H9 (cell line): ENCODE results near the gene NEGR1. TPM values are rescaled to one million over a fixed set of nuclear protein-coding genes. Genes with fewer than 3 reads are reported as not detected.

ENCODE experiments used
- DNase-seq: peaks from one replicate; pipeline ENCODE4 v3.0.0-alpha.2; 2017
- H2AFZ ChIP-seq: one replicate; pipeline ENCODE4 v1.6.1; 2013; ENCODE audit warnings: mild to moderate bottlenecking, low read length, control low read depth, moderate library complexity
- H2AK5ac ChIP-seq: 2 replicates; pipeline ENCODE4 v1.6.1; 2013; ENCODE audit warnings: low read length, control low read depth, mixed read lengths; ENCODE audit not compliant: insufficient read length
- H2BK120ac ChIP-seq: one replicate; pipeline ENCODE4 v1.6.1; 2013; ENCODE audit warnings: low read depth, mild to moderate bottlenecking, low read length, control low read depth, inconsistent platforms; ENCODE audit not compliant: poor library complexity, severe bottlenecking
- H2BK12ac ChIP-seq: 2 replicates; pipeline ENCODE4 v1.6.1; 2013; ENCODE audit warnings: low read length, control low read depth, mixed read lengths, low read depth; ENCODE audit not compliant: insufficient read length
- H2BK15ac ChIP-seq: 2 replicates; pipeline ENCODE4 v1.6.1; 2013; ENCODE audit warnings: low read depth, low read length, control low read depth
- H2BK20ac ChIP-seq: one replicate; pipeline ENCODE4 v1.6.1; 2013; ENCODE audit warnings: low read depth, mild to moderate bottlenecking, low read length, control low read depth, inconsistent platforms; ENCODE audit not compliant: poor library complexity, severe bottlenecking
- H2BK5ac ChIP-seq: 2 replicates; pipeline ENCODE4 v1.6.1; 2013; ENCODE audit warnings: low read length, control low read depth, mixed read lengths; ENCODE audit not compliant: insufficient read length
- H3K14ac ChIP-seq: 2 replicates; pipeline ENCODE4 v1.6.1; 2013; ENCODE audit warnings: low read length, control low read depth; ENCODE audit not compliant: insufficient read depth
- H3K18ac ChIP-seq: 2 replicates; pipeline ENCODE4 v1.6.1; 2013; ENCODE audit warnings: low read depth, mild to moderate bottlenecking, mixed read lengths, low read length, control low read depth; ENCODE audit not compliant: insufficient read length
- H3K23ac ChIP-seq: 2 replicates; pipeline ENCODE4 v1.6.1; 2013; ENCODE audit warnings: low read length, control low read depth, mixed read lengths, low read depth; ENCODE audit not compliant: insufficient read length
- H3K23me2 ChIP-seq: 2 replicates; pipeline ENCODE4 v1.6.1; 2013; ENCODE audit warnings: low read depth, mild to moderate bottlenecking, mixed read lengths, low read length, control low read depth; ENCODE audit not compliant: insufficient read length, poor library complexity, severe bottlenecking
- H3K27ac ChIP-seq: 2 replicates; pipeline ENCODE4 v1.5.1; 2013; ENCODE audit warnings: low read length, control low read depth, mixed read lengths, low read depth; ENCODE audit not compliant: insufficient read length
- H3K27me3 ChIP-seq: 2 replicates; pipeline ENCODE4 v1.6.1; 2013; ENCODE audit warnings: low read length, control low read depth, inconsistent platforms; ENCODE audit not compliant: insufficient read depth
- H3K4ac ChIP-seq: 2 replicates; pipeline ENCODE4 v1.6.1; 2013; ENCODE audit warnings: low read depth, mild to moderate bottlenecking, control low read depth, inconsistent platforms, low read length, moderate library complexity
- H3K4me1 ChIP-seq: 2 replicates; pipeline ENCODE4 v1.6.1; 2013; ENCODE audit warnings: low read length, control low read depth, inconsistent platforms; ENCODE audit not compliant: insufficient read depth
- H3K4me2 ChIP-seq: 2 replicates; pipeline ENCODE4 v1.6.1; 2013; ENCODE audit warnings: low read length, control low read depth, mixed read lengths; ENCODE audit not compliant: insufficient read length, insufficient read depth
- H3K56ac ChIP-seq: 2 replicates; pipeline ENCODE4 v1.6.1; 2013; ENCODE audit warnings: low read depth, mild to moderate bottlenecking, mixed read lengths, low read length, control low read depth; ENCODE audit not compliant: insufficient read length
- H3K79me1 ChIP-seq: 2 replicates; pipeline ENCODE4 v1.6.1; 2013; ENCODE audit warnings: low read depth, mild to moderate bottlenecking, moderate library complexity, low read length, control low read depth, inconsistent platforms; ENCODE audit not compliant: insufficient read depth, poor library complexity, severe bottlenecking
- H3K79me2 ChIP-seq: 2 replicates; pipeline ENCODE4 v1.6.1; 2013; ENCODE audit warnings: low read length, control low read depth, inconsistent platforms; ENCODE audit not compliant: insufficient read depth
- H3K9ac ChIP-seq: 2 replicates; pipeline ENCODE4 v1.6.1; 2013; ENCODE audit warnings: low read length, control low read depth, mixed read lengths; ENCODE audit not compliant: insufficient read length; ENCODE audit errors: extremely low read depth
- H3K9me3 ChIP-seq: one replicate; pipeline ENCODE4 v1.6.1; 2013; ENCODE audit warnings: low read depth, low read length, inconsistent platforms; ENCODE audit not compliant: control insufficient read depth
- H3T11ph ChIP-seq: one replicate; pipeline ENCODE4 v1.6.1; 2013; ENCODE audit warnings: mild to moderate bottlenecking, low read length, control low read depth, inconsistent platforms
- H4K20me1 ChIP-seq: one replicate; pipeline ENCODE4 v1.6.1; 2013; ENCODE audit not compliant: control insufficient read depth, insufficient read length, insufficient read depth
- H4K5ac ChIP-seq: 2 replicates; pipeline ENCODE4 v1.6.1; 2013; ENCODE audit warnings: low read depth, mild to moderate bottlenecking, mixed read lengths, low read length, control low read depth; ENCODE audit not compliant: insufficient read length
- H4K8ac ChIP-seq: replicated peaks from 2 replicates; pipeline ENCODE4 v1.6.1; 2013; ENCODE audit warnings: low read length, control low read depth, mixed read lengths, low read depth; ENCODE audit not compliant: insufficient read length
- H4K91ac ChIP-seq: 2 replicates; pipeline ENCODE4 v1.6.1; 2013; ENCODE audit warnings: low read depth, mild to moderate bottlenecking, moderate library complexity, mixed read lengths, low read length, control low read depth; ENCODE audit not compliant: insufficient read length
- H3K27ac Mint-ChIP-seq, 3 experiments: 2 replicates in 2 of 3; 3 replicates in 1 of 3; pipeline ENCODE4 v1.8.0; 2020 to 2021; ENCODE audit warnings: mixed read lengths in 3 of 3, mild to moderate bottlenecking in 1 of 3, moderate library complexity in 1 of 3
- H3K27me3 Mint-ChIP-seq: 2 replicates; pipeline ENCODE4 v1.8.0; 2021; ENCODE audit warnings: low read depth, mild to moderate bottlenecking, moderate library complexity, mixed read lengths
- H3K36me3 Mint-ChIP-seq, 3 experiments: 2 replicates in 2 of 3; 3 replicates in 1 of 3; pipeline ENCODE4 v1.8.0; 2020 to 2021; ENCODE audit warnings: low read depth in 3 of 3, mixed read lengths in 3 of 3; ENCODE audit not compliant: insufficient read depth in 1 of 3
- H3K4me1 Mint-ChIP-seq, 2 experiments: 2 replicates each; pipeline ENCODE4 v1.8.0; 2020; ENCODE audit warnings: mixed read lengths in 2 of 2
- H3K4me3 Mint-ChIP-seq, 2 experiments: 2 replicates in 1 of 2; 3 replicates in 1 of 2; pipeline ENCODE4 v1.8.0; 2020 to 2021; ENCODE audit warnings: mild to moderate bottlenecking in 2 of 2, mixed read lengths in 2 of 2, moderate library complexity in 1 of 2
- H3K9me3 Mint-ChIP-seq, 2 experiments: 2 replicates in 1 of 2; 3 replicates in 1 of 2; pipeline ENCODE4 v1.8.0; 2020; ENCODE audit warnings: mild to moderate bottlenecking in 2 of 2, mixed read lengths in 2 of 2, moderate library complexity in 1 of 2
- WGBS: extraction: QIAGEN DNeasy Blood & Tissue Kit; methylation state at CpG from one replicate; pipeline ENCODE4 v1.1.7; 2013; ENCODE audit warnings: missing lambda C conversion rate, low lambda C conversion rate, mixed read lengths; ENCODE audit not compliant: insufficient read length; ENCODE audit errors: extremely low coverage; 5-methylcytosine and 5-hydroxymethylcytosine counted together
- total RNA-seq: library from RNA; stranded (reverse); gene quantifications from 2 replicates; pipeline ENCODE4 v1.2.1, GENCODE V29; 2021
- TF ChIP-seq, protein P1 (sequence below): fragments of 200-600 bp; sonication (generic); conservative IDR thresholded peaks from 3 replicates; pipeline ENCODE4 v1.8.0; 2021; ENCODE audit warnings: antibody characterized with exemption, mild to moderate bottlenecking

NEGR1 gene
- total RNA-seq, 1 experiment from 2014 or later: 0.13 TPM

DNA sequence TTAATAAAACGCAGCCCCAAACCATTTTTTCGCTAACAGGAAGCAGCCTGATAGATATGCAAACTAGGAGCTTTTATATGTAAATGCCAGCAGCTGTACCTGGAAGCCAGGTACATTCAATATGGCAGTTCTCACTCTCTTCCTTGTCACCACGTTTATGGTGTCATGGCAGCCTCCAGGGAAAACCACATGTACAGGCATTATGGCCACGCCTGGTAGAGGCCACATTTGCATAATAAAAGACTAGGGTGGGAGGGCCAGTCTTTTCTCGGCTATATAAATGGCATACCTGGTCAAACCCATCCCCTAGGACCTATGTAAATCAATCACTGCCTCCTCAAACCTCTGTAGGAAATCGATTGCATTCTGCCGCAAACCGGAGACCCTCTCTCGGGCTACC, 247.5 kb downstream of the NEGR1 start:
- no peak overlapping the region for H2AFZ ChIP-seq
- no peak overlapping the region for H4K91ac ChIP-seq
- no peak overlapping the region for H3K18ac ChIP-seq
- peak; percentile 59 for DNase-seq
- no peak overlapping the region for H3K56ac ChIP-seq
- TF ChIP-seq, protein P1, sequence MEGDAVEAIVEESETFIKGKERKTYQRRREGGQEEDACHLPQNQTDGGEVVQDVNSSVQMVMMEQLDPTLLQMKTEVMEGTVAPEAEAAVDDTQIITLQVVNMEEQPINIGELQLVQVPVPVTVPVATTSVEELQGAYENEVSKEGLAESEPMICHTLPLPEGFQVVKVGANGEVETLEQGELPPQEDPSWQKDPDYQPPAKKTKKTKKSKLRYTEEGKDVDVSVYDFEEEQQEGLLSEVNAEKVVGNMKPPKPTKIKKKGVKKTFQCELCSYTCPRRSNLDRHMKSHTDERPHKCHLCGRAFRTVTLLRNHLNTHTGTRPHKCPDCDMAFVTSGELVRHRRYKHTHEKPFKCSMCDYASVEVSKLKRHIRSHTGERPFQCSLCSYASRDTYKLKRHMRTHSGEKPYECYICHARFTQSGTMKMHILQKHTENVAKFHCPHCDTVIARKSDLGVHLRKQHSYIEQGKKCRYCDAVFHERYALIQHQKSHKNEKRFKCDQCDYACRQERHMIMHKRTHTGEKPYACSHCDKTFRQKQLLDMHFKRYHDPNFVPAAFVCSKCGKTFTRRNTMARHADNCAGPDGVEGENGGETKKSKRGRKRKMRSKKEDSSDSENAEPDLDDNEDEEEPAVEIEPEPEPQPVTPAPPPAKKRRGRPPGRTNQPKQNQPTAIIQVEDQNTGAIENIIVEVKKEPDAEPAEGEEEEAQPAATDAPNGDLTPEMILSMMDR: no peak
- H3T11ph ChIP-seq: no peak overlapping the region
- Mint-ChIP-seq H3K36me3 (no peaks in the 10 kb centered on the region), H3K27me3 (no peaks in the 10 kb centered on the region; the same call in 1 of the 2 replicates), H3K27ac (peak overlapping the region; percentile 57 to 91 (median 88)), H3K9me3 (no peaks in the 10 kb centered on the region), H3K4me1 (peaks cover 19 to 26% of the 10 kb centered on the region in 2 experiments), H3K4me3 (no peak overlapping the region)
- no peak overlapping the region for H4K5ac ChIP-seq
- H3K79me2 ChIP-seq: no peaks in the 10 kb centered on the region
- no peaks in the 10 kb centered on the region for H3K23me2 ChIP-seq
- no peak overlapping the region for H3K4me2 ChIP-seq
- H3K9ac ChIP-seq: no peak overlapping the region
- H3K4ac ChIP-seq: no peak overlapping the region
- no peak overlapping the region for H2BK20ac ChIP-seq
- H3K79me1 ChIP-seq: no peaks in the 10 kb centered on the region
- no peak overlapping the region for H3K14ac ChIP-seq
- WGBS: no CpG with 5 or more reads among the region's 9 CpGs
- no peak overlapping the region for H2BK120ac ChIP-seq
- no peaks in the 10 kb centered on the region for H3K27me3 ChIP-seq
- no peak overlapping the region for H2AK5ac ChIP-seq
- H4K20me1 ChIP-seq: no peaks in the 10 kb centered on the region
- H3K4me1 ChIP-seq: no peaks in the 10 kb centered on the region; the same call in 1 of the 2 replicates
- no peak overlapping the region for H2BK5ac ChIP-seq
- no peak overlapping the region for H2BK12ac ChIP-seq
- H2BK15ac ChIP-seq: no peak overlapping the region
- H4K8ac ChIP-seq: no peak overlapping the region
- no peaks in the 10 kb centered on the region for H3K9me3 ChIP-seq
- H3K27ac ChIP-seq: peak overlapping the region; percentile 66
- H3K23ac ChIP-seq: no peak overlapping the region
